HG03097 (cell line): ENCODE data around the gene SLC66A3.

Experiments
- ATAC-seq: cut with Tn5 transposase; IDR thresholded peaks from one replicate; pipeline ENCODE4 v1.9.1; 2021; ENCODE audit not compliant: unreplicated experiment, low FRiP score

Gene SLC66A3

DNA sequence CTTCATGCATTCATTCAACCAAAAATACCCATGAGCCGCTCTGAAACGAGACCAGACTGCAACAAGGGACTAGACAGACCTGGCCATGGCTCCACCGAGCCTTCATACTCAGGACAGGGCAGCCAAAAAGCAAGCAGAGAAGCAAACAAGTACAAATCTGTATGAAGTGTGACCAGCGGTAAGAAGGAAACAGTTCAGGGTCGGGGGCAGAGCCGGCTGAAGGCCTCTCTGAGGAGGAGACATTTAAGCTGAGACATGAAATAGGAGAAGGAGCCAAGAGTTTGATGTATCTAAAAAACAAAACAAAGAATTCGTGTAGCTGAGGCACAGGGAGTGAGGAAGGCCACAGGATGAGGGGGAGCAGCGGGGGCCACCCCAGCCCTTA, 21.3 kb upstream of the SLC66A3 start:
- ATAC-seq = no peak

GRCh38 chr2:11134349-11134748, 20.9 kb upstream of the SLC66A3 start:
- no peak for ATAC-seq

- no peak for ATAC-seq
Observed at GRCh38 chr2:11140492-11140891, 14.8 kb upstream of the SLC66A3 start.

DNA sequence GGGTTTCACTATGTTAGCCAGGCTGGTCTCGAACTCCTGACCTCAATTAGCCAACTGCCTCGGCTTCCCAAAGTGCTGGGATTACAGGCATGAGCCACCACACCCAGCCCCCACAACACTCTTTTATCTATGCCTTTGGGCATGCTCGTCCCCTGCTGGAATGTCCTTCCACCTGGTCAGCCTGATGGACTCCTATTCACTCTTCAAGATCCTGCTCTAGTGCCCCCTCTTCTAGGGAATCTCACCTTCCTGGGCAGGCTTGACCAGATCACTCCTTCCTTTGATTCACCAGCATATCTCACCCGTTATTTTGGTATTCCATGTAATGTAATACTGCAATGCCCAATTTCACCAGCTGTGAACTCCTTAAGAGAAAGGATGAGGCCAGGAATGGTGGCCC, 13.9 kb upstream of the SLC66A3 start:
- no peak for ATAC-seq

DNA sequence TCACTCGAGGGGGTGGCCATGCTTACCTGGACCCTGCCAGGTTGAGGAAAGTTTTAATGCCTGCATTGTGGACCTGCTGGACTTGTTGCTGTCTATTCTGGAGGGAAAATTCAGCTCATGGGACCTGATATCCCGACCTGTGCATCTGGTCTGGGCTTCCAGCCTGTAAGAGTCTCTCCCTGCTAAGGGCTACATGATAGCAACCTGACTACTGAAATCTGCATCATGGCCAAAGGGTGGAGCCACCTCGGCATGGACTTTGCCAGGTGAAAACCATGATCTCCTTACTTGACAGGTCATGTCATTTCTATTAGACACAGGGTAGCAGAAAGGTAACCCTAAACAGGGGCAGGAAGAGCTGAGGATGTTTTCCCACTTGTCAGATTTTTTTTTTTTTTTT, 12.9 kb upstream of the SLC66A3 start:
- ATAC-seq = no peak

- ATAC-seq = no peak
Observed at GRCh38 chr2:11142987-11143386, 12.3 kb upstream of the SLC66A3 start.

DNA sequence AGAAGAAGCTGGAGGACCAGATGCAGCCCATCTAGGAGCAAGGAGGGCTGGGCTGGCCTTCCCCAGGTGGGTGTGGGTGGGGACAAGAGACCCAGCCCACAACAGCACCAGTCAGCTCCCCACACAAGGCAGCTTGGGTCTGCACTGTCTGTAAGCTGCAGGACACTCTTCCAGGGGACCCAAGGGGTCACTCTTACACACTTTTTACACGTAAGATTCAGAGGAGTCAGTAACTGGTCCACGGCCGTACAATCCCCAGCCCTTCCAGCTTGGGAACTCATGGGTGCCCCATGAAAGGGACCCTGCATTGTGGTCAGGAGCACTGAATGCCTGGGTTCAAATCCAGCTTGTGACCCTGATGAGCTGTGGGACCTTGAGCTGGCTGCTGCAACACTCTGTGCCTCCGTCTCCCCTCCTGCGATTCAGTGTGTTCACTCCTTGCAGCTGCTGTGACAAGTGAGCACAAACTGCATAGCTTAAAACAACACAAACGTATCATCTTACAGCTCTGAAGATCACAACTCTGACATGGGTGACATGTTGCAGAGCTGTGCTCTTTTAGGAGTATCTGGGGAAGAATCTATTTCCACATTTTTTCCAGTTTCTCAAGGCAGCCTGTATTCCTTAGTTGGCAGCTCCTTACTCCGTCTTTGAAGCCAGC, 11.1 kb upstream of the SLC66A3 start:
- no peak for ATAC-seq

GRCh38 chr2:11144738-11145079, 10.6 kb upstream of the SLC66A3 start:
- no peak for ATAC-seq

DNA sequence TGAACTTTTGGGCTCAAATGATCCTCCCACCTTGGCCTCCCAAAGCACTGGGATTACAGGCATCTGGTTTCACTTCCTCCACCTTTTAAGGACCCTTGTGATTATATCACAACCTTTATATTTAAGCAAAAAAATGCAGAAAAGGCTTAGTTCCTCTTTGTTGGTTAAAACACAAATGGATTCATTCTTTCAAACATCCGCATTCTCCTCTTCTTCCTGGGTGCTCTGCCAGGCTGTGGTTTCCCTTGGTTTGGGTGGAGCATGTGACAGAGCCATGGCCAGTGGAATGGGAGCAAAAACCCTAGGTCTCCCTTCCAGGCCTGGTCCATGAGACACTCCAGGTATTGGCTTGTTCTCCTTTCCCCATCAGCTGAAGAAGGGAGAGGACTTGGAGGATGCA, 9.9 kb upstream of the SLC66A3 start:
- no peak for ATAC-seq

- no peak for ATAC-seq
Observed at GRCh38 chr2:11146076-11146475, 9.2 kb upstream of the SLC66A3 start.

DNA sequence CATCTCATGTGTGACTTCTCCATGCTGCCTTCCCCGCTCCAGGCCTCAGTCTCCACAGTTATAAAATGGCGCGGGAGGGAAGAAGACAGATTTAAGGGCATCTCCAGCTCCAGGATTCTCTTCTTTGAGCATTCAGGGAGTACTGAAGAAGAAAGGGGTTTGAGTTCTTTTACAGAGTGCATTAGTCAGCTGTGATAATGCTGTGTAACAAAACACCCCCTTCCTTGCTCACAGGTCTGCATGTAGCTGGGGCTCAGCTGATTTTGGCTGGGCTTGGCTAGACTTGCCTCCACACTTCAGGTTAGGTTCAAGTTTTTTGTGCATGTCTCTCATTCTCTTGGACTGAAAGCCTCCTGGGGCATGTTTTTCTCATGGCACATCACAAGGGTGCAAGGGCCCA, 8.0 kb upstream of the SLC66A3 start:
- ATAC-seq = no peak

GRCh38 chr2:11152591-11152990, 2.7 kb upstream of the SLC66A3 start:
- ATAC-seq = no peak

GRCh38 chr2:11154016-11154922, 998 bp upstream of the SLC66A3 start:
- ATAC-seq = peak; percentile 11

GRCh38 chr2:11154923-11155380, 315 bp upstream of the SLC66A3 start:
- peak; percentile 53 for ATAC-seq

DNA sequence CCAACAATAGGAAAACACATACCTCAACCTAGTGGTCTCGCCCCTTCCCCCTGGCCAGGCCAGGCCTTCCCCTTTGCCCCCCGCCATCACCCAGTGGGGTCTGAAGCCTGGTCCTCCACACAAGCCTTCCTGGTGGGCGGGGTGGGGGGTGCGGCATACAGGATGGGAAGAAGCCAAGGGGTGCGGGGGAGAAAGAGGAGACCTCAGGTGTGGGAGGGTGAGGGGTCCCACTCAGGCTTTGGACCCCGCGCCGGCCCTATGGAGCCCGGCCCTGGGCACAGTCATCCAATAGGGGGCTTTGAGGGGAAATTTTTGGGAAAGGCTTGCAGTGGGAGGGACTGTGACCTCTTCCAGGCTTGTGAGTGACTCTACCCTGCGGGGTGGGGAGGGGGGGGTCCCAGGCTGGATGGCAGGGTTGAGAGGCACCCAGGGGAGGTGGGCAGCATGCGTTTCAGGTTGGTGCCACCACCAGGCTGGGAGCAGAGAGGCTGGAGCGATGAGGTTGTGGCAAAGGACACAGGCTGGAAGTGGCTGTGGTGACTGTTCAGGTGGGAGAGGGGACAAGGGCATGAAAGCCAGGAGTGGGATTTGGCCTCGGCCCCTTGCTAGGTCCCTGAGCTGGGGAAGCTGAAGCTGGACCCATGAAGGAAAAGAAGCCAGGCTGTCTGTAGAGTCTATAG, 1.3 kb downstream of the SLC66A3 start:
- no peak for ATAC-seq

GRCh38 chr2:11157296-11157695, 2.0 kb downstream of the SLC66A3 start:
- ATAC-seq = no peak

DNA sequence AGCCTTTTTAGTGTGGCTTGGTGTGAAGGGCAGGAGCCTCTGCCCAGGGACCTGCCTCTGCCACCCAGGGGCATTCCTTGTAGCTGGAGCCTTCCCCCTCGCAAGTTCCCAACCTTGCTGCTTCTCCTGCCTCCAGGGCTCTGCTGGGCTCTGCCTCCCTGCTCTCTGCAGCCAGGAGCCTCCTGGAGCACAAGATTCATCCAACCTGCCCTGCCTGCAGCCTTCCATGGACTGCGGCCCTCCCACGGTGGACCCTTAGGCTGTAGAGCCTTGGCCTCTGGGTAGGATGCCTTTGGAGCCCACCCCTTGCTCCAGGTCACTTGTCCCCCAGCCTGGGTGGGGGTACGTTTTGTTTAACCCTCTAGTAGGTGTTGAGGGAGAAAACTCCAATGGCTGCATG, 2.5 kb downstream of the SLC66A3 start:
- ATAC-seq = no peak

GRCh38 chr2:11158916-11159573, 3.8 kb downstream of the SLC66A3 start:
- ATAC-seq = no peak

- ATAC-seq = no peak
Observed at GRCh38 chr2:11159574-11160170, 4.4 kb downstream of the SLC66A3 start.

- no peak for ATAC-seq
Observed at GRCh38 chr2:11160256-11160655, 5.0 kb downstream of the SLC66A3 start.
